Panc1 (cell line): Measurements from ENCODE around the gene HRCT1. TPM values are rescaled to one million over a fixed set of nuclear protein-coding genes. Genes with fewer than 3 reads are reported as not detected.

ENCODE experiments used
- ATAC-seq: fragments of 200-7000 bp; cut with Tn5 transposase; 2 replicates; pipeline ENCODE4 v1.9.1; 2020; ENCODE audit warnings: mild to moderate bottlenecking, moderate library complexity
- BruUV-seq: library from RNA; stranded (reverse); fragments of 400-500 nt; replicated peaks from 2 replicates; lab custom pipeline; 2021; lab: Mats Ljungman, UMichigan
- CTCF ChIA-PET: fragments of 300-600 bp; sonication (Branson Sonifier 250); formaldehyde crosslinking; loops from one replicate; lab custom pipeline; 2022; ENCODE audit warnings: antibody characterized with exemption; lab: Charles Lee
- POLR2A ChIA-PET: fragments of 300-600 bp; sonication (Branson Sonifier 250); formaldehyde crosslinking; loops from one replicate; lab custom pipeline; 2022; ENCODE audit warnings: antibody characterized with exemption; lab: Charles Lee
- DNase-seq: peaks from one replicate; pipeline ENCODE4 v3.0.0-alpha.2; 2010; ENCODE audit warnings: low read depth, low spot score
- H3K27ac ChIP-seq: 2 replicates; pipeline ENCODE4 v1.5.1; 2011; ENCODE audit warnings: mild to moderate bottlenecking, low read length, inconsistent platforms
- H3K27me3 ChIP-seq: fragments of 200-500 bp; sonication (Bioruptor generic); 2 replicates; pipeline ENCODE4 v1.6.0; 2014; ENCODE audit warnings: low read length, inconsistent platforms; ENCODE audit not compliant: control insufficient read depth, insufficient read depth
- H3K36me3 ChIP-seq: fragments of 200-500 bp; sonication (Bioruptor generic); 2 replicates; pipeline ENCODE4 v1.5.1; 2014; ENCODE audit warnings: inconsistent platforms, mild to moderate bottlenecking, low read length, moderate library complexity; ENCODE audit not compliant: control insufficient read depth, insufficient read depth
- H3K4me1 ChIP-seq: 2 replicates; pipeline ENCODE4 v1.5.1; 2011; ENCODE audit warnings: inconsistent platforms, mild to moderate bottlenecking, low read length, moderate library complexity; ENCODE audit not compliant: control insufficient read depth, insufficient read depth
- H3K4me3 ChIP-seq, 2 experiments: 2 replicates each; pipeline ENCODE4 v1.5.1; 2011 to 2012; ENCODE audit warnings: low read depth in 2 of 2, low read length in 2 of 2, mild to moderate bottlenecking in 2 of 2, inconsistent platforms in 1 of 2, moderate library complexity in 1 of 2
- H3K9me3 ChIP-seq: fragments of 200-500 bp; sonication (Bioruptor generic); 2 replicates; pipeline ENCODE4 v1.5.1; 2014; ENCODE audit warnings: low read depth, mild to moderate bottlenecking, inconsistent platforms, low read length, moderate library complexity; ENCODE audit not compliant: control insufficient read depth, insufficient read depth
- POLR2AphosphoS5 ChIP-seq: IDR thresholded peaks from 2 replicates; pipeline ENCODE4 v1.6.1; 2012; ENCODE audit warnings: mild to moderate bottlenecking, low read depth, low read length, moderate library complexity
- REST ChIP-seq, 2 experiments: IDR thresholded peaks; 2 replicates each; pipeline ENCODE4 v1.6.1; 2011 to 2012; ENCODE audit warnings: low read depth in 2 of 2, control low read depth in 1 of 2, low read length in 1 of 2, mild to moderate bottlenecking in 1 of 2, moderate library complexity in 1 of 2; ENCODE audit not compliant: insufficient read depth in 1 of 2
- SIN3A ChIP-seq: IDR thresholded peaks from 2 replicates; pipeline ENCODE4 v1.6.1; 2012; ENCODE audit warnings: low read depth, mild to moderate bottlenecking, low read length, moderate library complexity, borderline replicate concordance; ENCODE audit not compliant: insufficient read depth
- TCF7L2 ChIP-seq: IDR thresholded peaks from 2 replicates; pipeline ENCODE4 v1.6.1; 2011; ENCODE audit warnings: mild to moderate bottlenecking, low read depth, low read length, inconsistent platforms
- in situ Hi-C: cut with HindIII; loops from 2 replicates; pipeline ENCODE4 v1.10.0; 2016; ENCODE audit warnings: low sequenced_read_pairs, low pct_unique_long_range_greater_than_20kb
- intact Hi-C: fragments of 100-400 bp; cut with micrococcal nuclease; formaldehyde crosslinking; loops from one replicate; pipeline ENCODE4 v1.10.0; 2022; ENCODE audit not compliant: unreplicated experiment
- total RNA-seq: library from RNA; stranded (reverse); gene quantifications from one replicate; pipeline ENCODE4 v1.2.1, GENCODE V29; 2021; ENCODE audit not compliant: unreplicated experiment
- TF ChIP-seq, protein P1 (sequence below): fragments of 450-650 bp; IDR thresholded peaks from 2 replicates; pipeline ENCODE4 v1.5.1; 2017; ENCODE audit warnings: mild to moderate bottlenecking

HRCT1 gene
- total RNA-seq, 1 experiment from 2014 or later, result not detected

GRCh38 chr9:35904338-35904737 is 1.7 kb upstream of the HRCT1 start:
- ChIA-PET POLR2A (no interaction called here), CTCF (interaction anchor here (0.5 kb wide), 3 partner anchors 22 to 52 kb away, joined by 4 to 20 read pairs (median 5); no protein-coding TSS in a partner anchor)
- no TSS peak for BruUV-seq
- no peak for DNase-seq
- peak overlapping the region; percentile 30; the same call in 1 of the 2 replicates for H3K27ac ChIP-seq
- no peak overlapping the region for H3K4me3 ChIP-seq
- H3K36me3 ChIP-seq, result no peaks in the 10 kb centered on the region
- no peak for ATAC-seq
- in situ Hi-C loops, result no loop called here
- no peaks in the 10 kb centered on the region for H3K27me3 ChIP-seq
- no peak for TF ChIP-seq SIN3A
- no peak for TF ChIP-seq REST (IDR thresholded peaks at IDR 0.05; ENCODE audit: insufficient read depth in 1 of 2, low read depth in 2 of 2, low read length in 1 of 2)
- TF ChIP-seq TCF7L2, result no peak
- TF ChIP-seq, protein P1, sequence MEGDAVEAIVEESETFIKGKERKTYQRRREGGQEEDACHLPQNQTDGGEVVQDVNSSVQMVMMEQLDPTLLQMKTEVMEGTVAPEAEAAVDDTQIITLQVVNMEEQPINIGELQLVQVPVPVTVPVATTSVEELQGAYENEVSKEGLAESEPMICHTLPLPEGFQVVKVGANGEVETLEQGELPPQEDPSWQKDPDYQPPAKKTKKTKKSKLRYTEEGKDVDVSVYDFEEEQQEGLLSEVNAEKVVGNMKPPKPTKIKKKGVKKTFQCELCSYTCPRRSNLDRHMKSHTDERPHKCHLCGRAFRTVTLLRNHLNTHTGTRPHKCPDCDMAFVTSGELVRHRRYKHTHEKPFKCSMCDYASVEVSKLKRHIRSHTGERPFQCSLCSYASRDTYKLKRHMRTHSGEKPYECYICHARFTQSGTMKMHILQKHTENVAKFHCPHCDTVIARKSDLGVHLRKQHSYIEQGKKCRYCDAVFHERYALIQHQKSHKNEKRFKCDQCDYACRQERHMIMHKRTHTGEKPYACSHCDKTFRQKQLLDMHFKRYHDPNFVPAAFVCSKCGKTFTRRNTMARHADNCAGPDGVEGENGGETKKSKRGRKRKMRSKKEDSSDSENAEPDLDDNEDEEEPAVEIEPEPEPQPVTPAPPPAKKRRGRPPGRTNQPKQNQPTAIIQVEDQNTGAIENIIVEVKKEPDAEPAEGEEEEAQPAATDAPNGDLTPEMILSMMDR, result no peak
- TF ChIP-seq POLR2AphosphoS5, result no peak
- H3K9me3 ChIP-seq, result no peaks in the 10 kb centered on the region
- intact Hi-C loops, result loop anchor here (5.0 kb wide), 1 partner anchor 43 kb away; no protein-coding TSS in a partner anchor
- peaks cover 63% of the 10 kb centered on the region for H3K4me1 ChIP-seq

DNA sequence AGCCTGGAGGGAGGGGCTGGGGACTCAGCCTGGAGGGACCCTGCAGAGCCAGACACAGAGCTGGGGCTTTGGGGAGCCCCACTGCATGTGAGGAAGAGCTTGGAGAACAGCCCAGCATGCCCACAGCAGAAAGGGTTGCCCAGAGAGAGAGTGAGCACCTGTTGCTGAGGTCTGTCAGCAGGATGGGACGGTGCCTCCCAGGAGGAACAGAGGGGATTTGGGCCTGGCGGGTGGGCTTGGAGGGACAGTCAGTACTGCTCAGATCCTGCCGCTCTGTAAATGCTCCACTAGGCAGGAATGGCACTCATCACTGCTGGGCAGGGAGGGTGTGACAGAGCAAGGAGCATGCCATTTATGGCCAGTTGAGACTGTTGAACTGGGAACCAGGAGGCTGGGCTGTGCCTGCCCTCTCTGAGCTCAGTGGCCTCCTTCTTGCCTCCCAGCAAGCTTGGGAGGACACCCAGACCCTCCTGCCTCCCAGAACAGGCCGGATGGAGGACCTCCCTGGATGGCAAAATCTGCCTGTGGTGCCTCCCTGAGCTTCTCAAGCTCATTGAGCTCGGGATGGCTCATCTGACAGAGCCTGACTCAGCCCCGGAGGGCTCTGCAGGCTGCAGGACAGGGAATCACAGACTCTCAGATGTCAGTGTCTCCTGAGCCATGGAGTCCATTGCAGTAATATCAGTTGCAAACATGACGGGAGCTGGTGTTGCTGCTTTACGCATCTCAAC is 786 bp upstream of the HRCT1 start:
- ChIA-PET POLR2A (interaction anchor here (0.6 kb wide), 1 partner anchor 42 kb away, joined by 4 read pairs; no protein-coding TSS in a partner anchor), CTCF (no interaction called here)
- intact Hi-C loops, result no loop called here
- Histone ChIP-seq H3K27ac (peak overlapping the region; percentile 72), H3K9me3 (no peaks in the 10 kb centered on the region), H3K36me3 (no peaks in the 10 kb centered on the region), H3K27me3 (no peaks in the 10 kb centered on the region), H3K4me3 (no peak overlapping the region), H3K4me1 (peaks cover 67% of the 10 kb centered on the region)
- TF ChIP-seq, protein P1, result no peak
- TF ChIP-seq SIN3A (no peak), REST (IDR thresholded peaks at IDR 0.05; ENCODE audit: insufficient read depth in 1 of 2, low read depth in 2 of 2, low read length in 1 of 2) (no peak), TCF7L2 (no peak), POLR2AphosphoS5 (no peak)
- DNase-seq (no peak), ATAC-seq (peak; percentile 43; the same call in 1 of the 2 replicates)
- in situ Hi-C loops, result no loop called here
- no TSS peak for BruUV-seq
